HEK293 (cell line): ENCODE data around the gene COMMD8.

ENCODE experiments used
- HOXD13 ChIP-seq: sonication (generic); formaldehyde crosslinking; IDR thresholded peaks from 2 replicates; pipeline ENCODE4 v1.8.0; 2022; ENCODE audit warnings: missing genetic modification reagents, borderline replicate concordance
- KLF7 ChIP-seq: fragments of 450-650 bp; formaldehyde crosslinking; IDR thresholded peaks from 2 replicates; pipeline ENCODE4 v1.5.1; 2016; ENCODE audit warnings: missing biosample characterization, missing genetic modification characterization, borderline replicate concordance
- TCF7L2 ChIP-seq: IDR thresholded peaks from 2 replicates; pipeline ENCODE4 v1.6.1; 2011; ENCODE audit warnings: low read depth, mild to moderate bottlenecking, inconsistent platforms, low read length, moderate library complexity, borderline replicate concordance
- ZNF140 ChIP-seq: fragments of 450-650 bp; formaldehyde crosslinking; IDR thresholded peaks from 2 replicates; pipeline ENCODE4 v1.5.1; 2016; ENCODE audit warnings: missing biosample characterization, missing genetic modification characterization
- ZNF146 ChIP-seq: fragments of 450-650 bp; formaldehyde crosslinking; IDR thresholded peaks from 2 replicates; pipeline ENCODE4 v1.5.1; 2016; ENCODE audit warnings: missing biosample characterization, missing genetic modification characterization
- ZNF16 ChIP-seq: fragments of 450-650 bp; formaldehyde crosslinking; IDR thresholded peaks from 2 replicates; pipeline ENCODE4 v1.5.1; 2016; ENCODE audit warnings: low read depth, missing biosample characterization, missing genetic modification characterization
- ZNF24 ChIP-seq: fragments of 450-650 bp; formaldehyde crosslinking; IDR thresholded peaks from 2 replicates; pipeline ENCODE4 v1.5.1; 2016; ENCODE audit warnings: missing biosample characterization, missing genetic modification characterization
- ZNF266 ChIP-seq: fragments of 450-650 bp; formaldehyde crosslinking; IDR thresholded peaks from 2 replicates; pipeline ENCODE4 v1.5.1; 2016; ENCODE audit warnings: missing biosample characterization, missing genetic modification characterization, low read depth
- ZNF324 ChIP-seq: fragments of 450-650 bp; formaldehyde crosslinking; IDR thresholded peaks from 2 replicates; pipeline ENCODE4 v1.5.1; 2016; ENCODE audit warnings: missing biosample characterization, missing genetic modification characterization
- ZNF335 ChIP-seq: fragments of 450-650 bp; formaldehyde crosslinking; conservative IDR thresholded peaks from 2 replicates; pipeline ENCODE4 v1.5.1; 2016; ENCODE audit warnings: missing biosample characterization, missing genetic modification characterization
- ZNF423 ChIP-seq: fragments of 450-650 bp; formaldehyde crosslinking; IDR thresholded peaks from 2 replicates; pipeline ENCODE4 v1.5.1; 2016; ENCODE audit warnings: missing biosample characterization, missing genetic modification characterization
- ZNF433 ChIP-seq: fragments of 450-650 bp; formaldehyde crosslinking; IDR thresholded peaks from 2 replicates; pipeline ENCODE4 v1.5.1; 2016; ENCODE audit warnings: missing biosample characterization, missing genetic modification characterization, low read depth
- ZNF48 ChIP-seq: fragments of 450-650 bp; formaldehyde crosslinking; IDR thresholded peaks from 2 replicates; pipeline ENCODE4 v1.5.1; 2016; ENCODE audit warnings: missing biosample characterization, missing genetic modification characterization
- ZNF510 ChIP-seq: fragments of 450-650 bp; formaldehyde crosslinking; IDR thresholded peaks from 2 replicates; pipeline ENCODE4 v1.5.1; 2018; ENCODE audit warnings: mild to moderate bottlenecking, missing genetic modification characterization, missing biosample characterization; ENCODE audit not compliant: insufficient replicate concordance
- ZNF544 ChIP-seq: fragments of 450-650 bp; formaldehyde crosslinking; IDR thresholded peaks from 2 replicates; pipeline ENCODE4 v1.5.0; 2017; ENCODE audit warnings: missing biosample characterization, missing genetic modification characterization
- ZNF548 ChIP-seq: fragments of 450-650 bp; formaldehyde crosslinking; IDR thresholded peaks from 2 replicates; pipeline ENCODE4 v1.5.1; 2016; ENCODE audit warnings: missing biosample characterization, missing genetic modification characterization
- ZNF596 ChIP-seq: fragments of 450-650 bp; IDR thresholded peaks from 2 replicates; pipeline ENCODE4 v1.5.0; 2018; ENCODE audit warnings: missing biosample characterization, mild to moderate bottlenecking, missing genetic modification characterization, moderate library complexity
- ZNF629 ChIP-seq: fragments of 450-650 bp; formaldehyde crosslinking; IDR thresholded peaks from 2 replicates; pipeline ENCODE4 v1.5.1; 2017; ENCODE audit warnings: missing biosample characterization, missing genetic modification characterization
- ZNF777 ChIP-seq: fragments of 450-650 bp; formaldehyde crosslinking; IDR thresholded peaks from 2 replicates; pipeline ENCODE4 v1.5.1; 2017; ENCODE audit warnings: missing biosample characterization, missing genetic modification characterization, borderline replicate concordance
- ZNF843 ChIP-seq: fragments of 450-650 bp; formaldehyde crosslinking; IDR thresholded peaks from 2 replicates; pipeline ENCODE4 v1.5.1; 2016; ENCODE audit warnings: missing biosample characterization, missing genetic modification characterization
- ZSCAN16 ChIP-seq: fragments of 450-650 bp; formaldehyde crosslinking; IDR thresholded peaks from 2 replicates; pipeline ENCODE4 v1.5.1; 2016; ENCODE audit warnings: missing biosample characterization, missing genetic modification characterization
- TF ChIP-seq, protein P1 (sequence below): fragments of 450-650 bp; formaldehyde crosslinking; IDR thresholded peaks from 2 replicates; pipeline ENCODE4 v1.5.1; 2016; ENCODE audit warnings: missing biosample characterization, missing genetic modification characterization, borderline replicate concordance
- TF ChIP-seq, protein P2 (sequence below): fragments of 450-650 bp; formaldehyde crosslinking; IDR thresholded peaks from 2 replicates; pipeline ENCODE4 v1.5.1; 2016; ENCODE audit warnings: missing biosample characterization, missing genetic modification characterization
- TF ChIP-seq, protein P3 (sequence below): fragments of 450-650 bp; formaldehyde crosslinking; IDR thresholded peaks from 2 replicates; pipeline ENCODE4 v1.5.1; 2016; ENCODE audit warnings: missing biosample characterization, missing genetic modification characterization
- TF ChIP-seq, protein P4 (sequence below): fragments of 450-650 bp; formaldehyde crosslinking; IDR thresholded peaks from 2 replicates; pipeline ENCODE4 v1.5.0; 2017; ENCODE audit warnings: missing biosample characterization, missing genetic modification characterization, borderline replicate concordance
- TF ChIP-seq, protein P5 (sequence below): fragments of 450-650 bp; formaldehyde crosslinking; IDR thresholded peaks from 2 replicates; pipeline ENCODE4 v1.5.1; 2016; ENCODE audit warnings: missing biosample characterization, missing genetic modification characterization
- TF ChIP-seq, protein P6 (sequence below): fragments of 450-650 bp; formaldehyde crosslinking; IDR thresholded peaks from 2 replicates; pipeline ENCODE4 v1.5.1; 2016; ENCODE audit warnings: missing biosample characterization, missing genetic modification characterization
- TF ChIP-seq, protein P7 (sequence below): fragments of 450-650 bp; formaldehyde crosslinking; IDR thresholded peaks from 2 replicates; pipeline ENCODE4 v1.5.1; 2016; ENCODE audit warnings: missing biosample characterization, missing genetic modification characterization

The COMMD8 gene

DNA sequence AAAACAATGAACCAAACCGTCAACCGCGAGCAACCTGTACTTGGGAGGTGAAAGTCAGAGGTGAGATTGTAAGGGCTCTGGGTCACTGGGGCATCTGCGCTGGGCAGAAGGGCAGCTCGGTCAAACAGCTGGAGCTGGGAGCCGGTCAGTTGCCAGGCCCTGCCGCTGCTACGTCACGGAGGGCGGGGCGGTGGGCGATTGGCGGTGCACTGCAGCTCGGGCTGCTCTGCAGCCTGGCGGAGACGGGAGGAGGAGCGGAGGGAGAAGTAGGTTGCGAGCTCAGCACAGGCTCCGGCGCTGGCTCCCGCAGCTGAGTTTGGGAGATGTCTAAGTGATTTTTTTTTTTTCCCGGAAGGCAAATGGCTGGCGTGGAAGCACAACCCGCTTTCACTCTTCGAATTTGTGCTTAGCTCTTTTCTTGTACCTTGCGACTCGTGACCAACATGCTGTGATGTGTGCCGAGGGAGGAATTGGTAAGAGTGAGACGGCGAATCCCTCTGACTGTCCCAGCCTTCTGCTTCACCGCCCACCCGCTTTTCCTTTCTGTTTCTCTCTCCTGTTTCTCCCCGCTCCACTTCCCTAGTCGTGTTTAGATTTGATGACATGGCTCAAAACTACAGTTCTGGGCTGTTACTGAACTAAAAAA, 21.7 kb upstream of the COMMD8 start, which contains the start of gene ATP10D (continued):
- TF ChIP-seq, protein P1, sequence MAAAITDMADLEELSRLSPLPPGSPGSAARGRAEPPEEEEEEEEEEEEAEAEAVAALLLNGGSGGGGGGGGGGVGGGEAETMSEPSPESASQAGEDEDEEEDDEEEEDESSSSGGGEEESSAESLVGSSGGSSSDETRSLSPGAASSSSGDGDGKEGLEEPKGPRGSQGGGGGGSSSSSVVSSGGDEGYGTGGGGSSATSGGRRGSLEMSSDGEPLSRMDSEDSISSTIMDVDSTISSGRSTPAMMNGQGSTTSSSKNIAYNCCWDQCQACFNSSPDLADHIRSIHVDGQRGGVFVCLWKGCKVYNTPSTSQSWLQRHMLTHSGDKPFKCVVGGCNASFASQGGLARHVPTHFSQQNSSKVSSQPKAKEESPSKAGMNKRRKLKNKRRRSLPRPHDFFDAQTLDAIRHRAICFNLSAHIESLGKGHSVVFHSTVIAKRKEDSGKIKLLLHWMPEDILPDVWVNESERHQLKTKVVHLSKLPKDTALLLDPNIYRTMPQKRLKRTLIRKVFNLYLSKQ (tag by site-specific recombination): no peak
- TF ChIP-seq ZNF16 (tag by site-specific recombination) (no peak), ZNF433 (no peak), ZNF335 (tag by site-specific recombination) (peak; percentile 79), TCF7L2 (no peak), ZNF510 (tag by site-specific recombination) (no peak), ZNF629 (tag by site-specific recombination) (peak; percentile 42; the same call in 1 of the 2 replicates), ZNF843 (tag by site-specific recombination) (peak; percentile 35; the same call in 1 of the 2 replicates), ZNF146 (tag by site-specific recombination) (no peak), ZSCAN16 (tag by site-specific recombination) (no peak), ZNF596 (no peak), ZNF324 (no peak), ZNF423 (tag by site-specific recombination) (no peak), ZNF48 (tag by site-specific recombination) (no peak), ZNF24 (tag by site-specific recombination) (0 out of 2 replicates have a peak, but pooled peaks have one; percentile 36), ZNF140 (tag by site-specific recombination) (no peak), ZNF777 (tag by site-specific recombination) (no peak), ZNF544 (tag by site-specific recombination) (no peak), ZNF548 (tag by site-specific recombination) (no peak), HOXD13 (CRISPR knock-in tag) (no peak), ZNF266 (tag by site-specific recombination) (no peak), KLF7 (tag by site-specific recombination) (no peak)
- TF ChIP-seq, protein P2, sequence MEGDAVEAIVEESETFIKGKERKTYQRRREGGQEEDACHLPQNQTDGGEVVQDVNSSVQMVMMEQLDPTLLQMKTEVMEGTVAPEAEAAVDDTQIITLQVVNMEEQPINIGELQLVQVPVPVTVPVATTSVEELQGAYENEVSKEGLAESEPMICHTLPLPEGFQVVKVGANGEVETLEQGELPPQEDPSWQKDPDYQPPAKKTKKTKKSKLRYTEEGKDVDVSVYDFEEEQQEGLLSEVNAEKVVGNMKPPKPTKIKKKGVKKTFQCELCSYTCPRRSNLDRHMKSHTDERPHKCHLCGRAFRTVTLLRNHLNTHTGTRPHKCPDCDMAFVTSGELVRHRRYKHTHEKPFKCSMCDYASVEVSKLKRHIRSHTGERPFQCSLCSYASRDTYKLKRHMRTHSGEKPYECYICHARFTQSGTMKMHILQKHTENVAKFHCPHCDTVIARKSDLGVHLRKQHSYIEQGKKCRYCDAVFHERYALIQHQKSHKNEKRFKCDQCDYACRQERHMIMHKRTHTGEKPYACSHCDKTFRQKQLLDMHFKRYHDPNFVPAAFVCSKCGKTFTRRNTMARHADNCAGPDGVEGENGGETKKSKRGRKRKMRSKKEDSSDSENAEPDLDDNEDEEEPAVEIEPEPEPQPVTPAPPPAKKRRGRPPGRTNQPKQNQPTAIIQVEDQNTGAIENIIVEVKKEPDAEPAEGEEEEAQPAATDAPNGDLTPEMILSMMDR (tag by site-specific recombination): no peak
- TF ChIP-seq, protein P3, sequence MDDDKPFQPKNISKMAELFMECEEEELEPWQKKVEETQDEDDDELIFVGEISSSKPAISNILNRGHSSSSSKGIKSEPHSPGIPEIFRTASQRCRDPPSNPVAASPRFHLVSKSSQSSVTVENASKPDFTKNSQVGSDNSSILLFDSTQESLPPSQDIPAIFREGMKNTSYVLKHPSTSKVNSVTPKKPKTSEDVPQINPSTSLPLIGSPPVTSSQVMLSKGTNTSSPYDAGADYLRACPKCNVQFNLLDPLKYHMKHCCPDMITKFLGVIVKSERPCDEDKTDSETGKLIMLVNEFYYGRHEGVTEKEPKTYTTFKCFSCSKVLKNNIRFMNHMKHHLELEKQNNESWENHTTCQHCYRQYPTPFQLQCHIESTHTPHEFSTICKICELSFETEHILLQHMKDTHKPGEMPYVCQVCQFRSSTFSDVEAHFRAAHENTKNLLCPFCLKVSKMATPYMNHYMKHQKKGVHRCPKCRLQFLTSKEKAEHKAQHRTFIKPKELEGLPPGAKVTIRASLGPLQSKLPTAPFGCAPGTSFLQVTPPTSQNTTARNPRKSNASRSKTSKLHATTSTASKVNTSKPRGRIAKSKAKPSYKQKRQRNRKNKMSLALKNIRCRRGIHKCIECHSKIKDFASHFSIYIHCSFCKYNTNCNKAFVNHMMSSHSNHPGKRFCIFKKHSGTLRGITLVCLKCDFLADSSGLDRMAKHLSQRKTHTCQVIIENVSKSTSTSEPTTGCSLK: no peak
- TF ChIP-seq, protein P4, sequence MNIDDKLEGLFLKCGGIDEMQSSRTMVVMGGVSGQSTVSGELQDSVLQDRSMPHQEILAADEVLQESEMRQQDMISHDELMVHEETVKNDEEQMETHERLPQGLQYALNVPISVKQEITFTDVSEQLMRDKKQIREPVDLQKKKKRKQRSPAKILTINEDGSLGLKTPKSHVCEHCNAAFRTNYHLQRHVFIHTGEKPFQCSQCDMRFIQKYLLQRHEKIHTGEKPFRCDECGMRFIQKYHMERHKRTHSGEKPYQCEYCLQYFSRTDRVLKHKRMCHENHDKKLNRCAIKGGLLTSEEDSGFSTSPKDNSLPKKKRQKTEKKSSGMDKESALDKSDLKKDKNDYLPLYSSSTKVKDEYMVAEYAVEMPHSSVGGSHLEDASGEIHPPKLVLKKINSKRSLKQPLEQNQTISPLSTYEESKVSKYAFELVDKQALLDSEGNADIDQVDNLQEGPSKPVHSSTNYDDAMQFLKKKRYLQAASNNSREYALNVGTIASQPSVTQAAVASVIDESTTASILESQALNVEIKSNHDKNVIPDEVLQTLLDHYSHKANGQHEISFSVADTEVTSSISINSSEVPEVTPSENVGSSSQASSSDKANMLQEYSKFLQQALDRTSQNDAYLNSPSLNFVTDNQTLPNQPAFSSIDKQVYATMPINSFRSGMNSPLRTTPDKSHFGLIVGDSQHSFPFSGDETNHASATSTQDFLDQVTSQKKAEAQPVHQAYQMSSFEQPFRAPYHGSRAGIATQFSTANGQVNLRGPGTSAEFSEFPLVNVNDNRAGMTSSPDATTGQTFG (tag by site-specific recombination): no peak
- TF ChIP-seq, protein P5, sequence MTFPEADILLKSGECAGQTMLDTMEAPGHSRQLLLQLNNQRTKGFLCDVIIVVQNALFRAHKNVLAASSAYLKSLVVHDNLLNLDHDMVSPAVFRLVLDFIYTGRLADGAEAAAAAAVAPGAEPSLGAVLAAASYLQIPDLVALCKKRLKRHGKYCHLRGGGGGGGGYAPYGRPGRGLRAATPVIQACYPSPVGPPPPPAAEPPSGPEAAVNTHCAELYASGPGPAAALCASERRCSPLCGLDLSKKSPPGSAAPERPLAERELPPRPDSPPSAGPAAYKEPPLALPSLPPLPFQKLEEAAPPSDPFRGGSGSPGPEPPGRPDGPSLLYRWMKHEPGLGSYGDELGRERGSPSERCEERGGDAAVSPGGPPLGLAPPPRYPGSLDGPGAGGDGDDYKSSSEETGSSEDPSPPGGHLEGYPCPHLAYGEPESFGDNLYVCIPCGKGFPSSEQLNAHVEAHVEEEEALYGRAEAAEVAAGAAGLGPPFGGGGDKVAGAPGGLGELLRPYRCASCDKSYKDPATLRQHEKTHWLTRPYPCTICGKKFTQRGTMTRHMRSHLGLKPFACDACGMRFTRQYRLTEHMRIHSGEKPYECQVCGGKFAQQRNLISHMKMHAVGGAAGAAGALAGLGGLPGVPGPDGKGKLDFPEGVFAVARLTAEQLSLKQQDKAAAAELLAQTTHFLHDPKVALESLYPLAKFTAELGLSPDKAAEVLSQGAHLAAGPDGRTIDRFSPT (tag by site-specific recombination): peak; percentile 92
- TF ChIP-seq, protein P6, sequence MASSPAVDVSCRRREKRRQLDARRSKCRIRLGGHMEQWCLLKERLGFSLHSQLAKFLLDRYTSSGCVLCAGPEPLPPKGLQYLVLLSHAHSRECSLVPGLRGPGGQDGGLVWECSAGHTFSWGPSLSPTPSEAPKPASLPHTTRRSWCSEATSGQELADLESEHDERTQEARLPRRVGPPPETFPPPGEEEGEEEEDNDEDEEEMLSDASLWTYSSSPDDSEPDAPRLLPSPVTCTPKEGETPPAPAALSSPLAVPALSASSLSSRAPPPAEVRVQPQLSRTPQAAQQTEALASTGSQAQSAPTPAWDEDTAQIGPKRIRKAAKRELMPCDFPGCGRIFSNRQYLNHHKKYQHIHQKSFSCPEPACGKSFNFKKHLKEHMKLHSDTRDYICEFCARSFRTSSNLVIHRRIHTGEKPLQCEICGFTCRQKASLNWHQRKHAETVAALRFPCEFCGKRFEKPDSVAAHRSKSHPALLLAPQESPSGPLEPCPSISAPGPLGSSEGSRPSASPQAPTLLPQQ (tag by site-specific recombination): peak; percentile 48; the same call in 1 of the 2 replicates
- TF ChIP-seq, protein P7, sequence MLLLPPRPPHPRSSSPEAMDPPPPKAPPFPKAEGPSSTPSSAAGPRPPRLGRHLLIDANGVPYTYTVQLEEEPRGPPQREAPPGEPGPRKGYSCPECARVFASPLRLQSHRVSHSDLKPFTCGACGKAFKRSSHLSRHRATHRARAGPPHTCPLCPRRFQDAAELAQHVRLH (tag by site-specific recombination): 0 out of 2 replicates have a peak, but pooled peaks have one; percentile 53
